HCT116 (cell line): ENCODE results near the gene P2RX6. TPM values are rescaled to one million over a fixed set of nuclear protein-coding genes. Genes with fewer than 3 reads are reported as not detected.
A peak's percentile ranks its signal among the peaks of the same experiment; 100 is the strongest.

Experiments
- ATAC-seq: fragments of 200-7000 bp; cut with Tn5 transposase; 2 replicates; pipeline ENCODE4 v1.9.1; 2020; ENCODE audit warnings: mild to moderate bottlenecking, moderate library complexity
- BruUV-seq: library from RNA; stranded (reverse); fragments of 400-500 nt; replicated peaks from 2 replicates; lab custom pipeline; 2021; lab: Mats Ljungman, UMichigan
- CTCF ChIA-PET: fragments of 300-600 bp; sonication (Branson Sonifier 250); formaldehyde crosslinking; loops from one replicate; lab custom pipeline; 2021; ENCODE audit warnings: antibody characterized with exemption; lab: Charles Lee
- POLR2A ChIA-PET: fragments of 300-600, 350-600 bp; sonication (Branson Sonifier 250); formaldehyde crosslinking; loops from one replicate; lab custom pipeline; 2021; ENCODE audit warnings: antibody characterized with exemption; lab: Charles Lee
- RAD21 ChIA-PET, 2 experiments: fragments of 300-600 bp; sonication (Branson Sonifier 250); formaldehyde crosslinking; loops; one replicate each; lab custom pipeline; 2023; ENCODE audit warnings: low total read pairs in 2 of 2; ENCODE audit not compliant: uncharacterized antibody in 2 of 2, unreplicated experiment in 2 of 2, low non-redundant PET in 1 of 2; lab: Charles Lee
- DNase-seq: peaks from one replicate; pipeline ENCODE4 v3.0.0-alpha.2; 2010; ENCODE audit warnings: low read depth, low spot score
- H2AFZ ChIP-seq: fragments of 200-600 bp; shearing (Covaris generic), sonication (generic); 2 replicates; pipeline ENCODE4 v1.6.1; 2017; ENCODE audit warnings: low read depth, mixed run types, mixed read lengths, antibody characterized with exemption, low read length; ENCODE audit not compliant: poor library complexity, severe bottlenecking
- H3K27ac ChIP-seq: 2 replicates; pipeline ENCODE4 v1.5.1; 2012; ENCODE audit warnings: low read depth, low read length
- H3K27me3 ChIP-seq: fragments of 200-600 bp; sonication (generic); 2 replicates; pipeline ENCODE4 v1.6.1; 2016; ENCODE audit warnings: mixed run types, low read length, mixed read lengths; ENCODE audit not compliant: insufficient read depth
- H3K36me3 ChIP-seq, 2 experiments: fragments of 200-500 bp in 1 of 2; fragments of 200-600 bp in 1 of 2; sonication (Bioruptor generic) in 1 of 2; sonication (generic) in 1 of 2; 2 replicates each; pipeline versions ENCODE4 v1.5.1 to v1.6.1; 2014 to 2016; ENCODE audit warnings: low read length in 2 of 2, inconsistent platforms in 1 of 2, mixed read lengths in 1 of 2, mixed run types in 1 of 2; ENCODE audit not compliant: insufficient read depth in 2 of 2, control insufficient read depth in 1 of 2
- H3K4me1 ChIP-seq, 2 experiments: fragments of 200-600 bp in 1 of 2; sonication (generic) in 1 of 2; 2 replicates each; pipeline versions ENCODE4 v1.5.1 to v1.6.1; 2012 to 2017; ENCODE audit warnings: low read length in 2 of 2, inconsistent platforms in 1 of 2, mild to moderate bottlenecking in 1 of 2, mixed read lengths in 1 of 2, mixed run types in 1 of 2, moderate library complexity in 1 of 2; ENCODE audit not compliant: insufficient read depth in 2 of 2, control insufficient read depth in 1 of 2
- H3K4me2 ChIP-seq: fragments of 200-600 bp; sonication (generic); 2 replicates; pipeline ENCODE4 v1.6.1; 2017; ENCODE audit warnings: mixed run types, low read length, mixed read lengths
- H3K4me3 ChIP-seq, 2 experiments: fragments of 200-600 bp in 1 of 2; sonication (generic) in 1 of 2; replicated peaks in 1 of 2; 2 replicates each; pipeline ENCODE4 v1.5.1; 2011 to 2016; ENCODE audit warnings: low read length in 2 of 2, control low read depth in 1 of 2, low read depth in 1 of 2, mild to moderate bottlenecking in 1 of 2, mixed read lengths in 1 of 2, mixed run types in 1 of 2
- H3K79me2 ChIP-seq: fragments of 200-600 bp; sonication (generic); 2 replicates; pipeline ENCODE4 v1.6.1; 2017; ENCODE audit warnings: mild to moderate bottlenecking, mixed run types, low read length, moderate library complexity, mixed read lengths; ENCODE audit not compliant: insufficient read depth
- H3K9ac ChIP-seq: fragments of 200-600 bp; sonication (generic); 2 replicates; pipeline ENCODE4 v1.6.1; 2016; ENCODE audit warnings: low read length, mixed read lengths
- H3K9me2 ChIP-seq: fragments of 200-600 bp; sonication (generic), shearing (Covaris generic); 2 replicates; pipeline ENCODE4 v1.6.1; 2017; ENCODE audit warnings: mixed run types, mild to moderate bottlenecking, moderate library complexity; ENCODE audit not compliant: insufficient read depth
- H3K9me3 ChIP-seq, 2 experiments: fragments of 200-500 bp in 1 of 2; fragments of 200-600 bp in 1 of 2; sonication (Bioruptor generic) in 1 of 2; sonication (generic) in 1 of 2; 2 replicates each; pipeline ENCODE4 v1.6.1; 2014 to 2017; ENCODE audit warnings: low read length in 2 of 2, mixed read lengths in 2 of 2, inconsistent platforms in 1 of 2, low read depth in 1 of 2, mild to moderate bottlenecking in 1 of 2, mixed run types in 1 of 2, moderate library complexity in 1 of 2; ENCODE audit not compliant: control insufficient read depth in 1 of 2, insufficient read depth in 1 of 2
- H4K20me1 ChIP-seq: fragments of 200-600 bp; sonication (generic), shearing (Covaris generic); 2 replicates; pipeline ENCODE4 v1.6.1; 2017; ENCODE audit warnings: mixed run types, mild to moderate bottlenecking, moderate library complexity; ENCODE audit not compliant: insufficient read depth
- ATF3 ChIP-seq: IDR thresholded peaks from 2 replicates; pipeline ENCODE4 v1.6.1; 2012
- JUND ChIP-seq: IDR thresholded peaks from 2 replicates; pipeline ENCODE4 v1.6.1; 2012
- POLR2AphosphoS5 ChIP-seq: IDR thresholded peaks from 2 replicates; pipeline ENCODE4 v1.6.1; 2011; ENCODE audit warnings: mild to moderate bottlenecking, low read depth, low read length, moderate library complexity
- RAD21 ChIP-seq: IDR thresholded peaks from 2 replicates; pipeline ENCODE4 v1.6.1; 2012; ENCODE audit warnings: low read depth, mild to moderate bottlenecking
- SIN3A ChIP-seq: IDR thresholded peaks from 2 replicates; pipeline ENCODE4 v1.6.1; 2012; ENCODE audit warnings: low read depth
- SP1 ChIP-seq: IDR thresholded peaks from 2 replicates; pipeline ENCODE4 v1.6.1; 2012; ENCODE audit warnings: low read depth
- YY1 ChIP-seq: IDR thresholded peaks from 2 replicates; pipeline ENCODE4 v1.6.1; 2011; ENCODE audit warnings: low read length, low read depth, moderate library complexity, mild to moderate bottlenecking; ENCODE audit not compliant: insufficient replicate concordance; ENCODE audit errors: extremely low read depth
- intact Hi-C: fragments of 100-400 bp; cut with micrococcal nuclease; formaldehyde crosslinking; loops from 2 replicates; pipeline ENCODE4 v1.10.0; 2022
- total RNA-seq: library from RNA; stranded (reverse); gene quantifications from one replicate; pipeline ENCODE4 v1.2.1, GENCODE V29; 2021; ENCODE audit not compliant: unreplicated experiment

Gene P2RX6
- total RNA-seq, 1 experiment from 2014 or later, result 0.20 TPM

DNA sequence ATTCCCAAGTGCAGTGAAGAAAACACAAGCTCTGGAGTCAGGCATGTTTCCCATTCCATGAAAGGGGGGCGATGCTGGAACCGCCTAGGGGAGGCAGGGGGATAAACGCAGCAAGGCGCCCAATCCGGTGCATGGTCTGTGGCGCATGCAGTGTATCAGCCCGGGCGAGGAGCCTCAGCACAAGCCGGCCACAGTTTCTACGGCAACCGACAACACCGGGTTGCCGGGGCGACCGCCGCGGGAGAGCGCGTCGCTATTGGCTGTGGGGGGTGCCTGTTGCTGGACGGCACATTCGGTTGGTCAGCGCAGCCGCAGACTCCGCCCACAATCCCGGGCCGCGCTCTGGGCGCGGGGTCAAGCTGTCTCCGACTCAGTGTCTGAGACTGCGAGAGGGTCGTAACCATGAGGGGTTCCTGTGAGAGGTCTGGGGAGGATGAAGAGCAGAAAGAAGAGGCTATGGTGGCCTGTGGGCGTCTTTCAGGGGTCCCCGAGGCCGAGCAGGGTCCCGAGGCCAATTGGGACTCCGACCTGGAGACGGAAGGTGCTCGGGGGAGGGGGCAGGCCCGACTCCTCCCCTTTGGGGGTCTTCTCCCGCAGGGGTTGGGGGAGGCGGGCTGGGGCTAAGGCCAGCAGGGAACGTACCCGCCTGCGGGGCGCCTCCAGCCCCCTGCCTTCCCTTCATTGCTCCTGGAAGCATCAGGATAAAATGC lies 30.8 kb downstream of the P2RX6 start, which contains the start of gene LRRC74B:
Gene LRRC74B (plus strand): TSS at position 362 of the 710 bp plus-strand sequence. CDS start 41 bp downstream, at position 403.
- H3K9ac ChIP-seq, result no peak within 1 kb of the TSS
- CTCF ChIA-PET, result interaction anchor here (1.1 to 1.6 kb wide), 2 partner anchors 25 to 57 kb away, joined by 3 read pairs; no protein-coding TSS in a partner anchor
- no peaks in the 10 kb centered on the region for H3K27me3 ChIP-seq
- H3K9me2 ChIP-seq, result no peaks in the 10 kb centered on the region
- RAD21 ChIA-PET, result no interaction called here
- intact Hi-C loops, result no loop called here
- peak within 1 kb of the TSS; percentile 60 for H3K4me2 ChIP-seq
- BruUV-seq, result no TSS peak
- DNase-seq, result peak; percentile 63
- peak within 1 kb of the TSS; percentile 65 for H2AFZ ChIP-seq
- H4K20me1 ChIP-seq, result no peaks in the 10 kb centered on the region
- H3K4me3 ChIP-seq, result peak within 1 kb of the TSS; percentile 7 to 32; a peak in 3 of 4 replicates
- TF ChIP-seq SIN3A (no peak), YY1 (no peak), RAD21 (no peak), POLR2AphosphoS5 (no peak), SP1 (peak; percentile 85)
- peak; percentile 99 for ATAC-seq
- POLR2A ChIA-PET, result no interaction called here
- no peaks in the 10 kb centered on the region for H3K79me2 ChIP-seq
- H3K9me3 ChIP-seq, result no peaks in the 10 kb centered on the region
- H3K36me3 ChIP-seq, result no peaks in the 10 kb centered on the region
- H3K4me1 ChIP-seq, result peaks cover 0 to 31% of the 10 kb centered on the region in 2 experiments; a peak in 2 of 4 replicates
- no peak within 1 kb of the TSS for H3K27ac ChIP-seq

- ChIA-PET CTCF (interaction anchor here (1.6 kb wide), 1 partner anchor 56 kb away, joined by 3 read pairs; no protein-coding TSS in a partner anchor), RAD21 (no interaction called here), POLR2A (no interaction called here)
- ATAC-seq (no peak), DNase-seq (no peak)
- BruUV-seq, result no TSS peak
- H3K9ac ChIP-seq, result no peak overlapping the region
- H3K27ac ChIP-seq, result no peak overlapping the region
- no peaks in the 10 kb centered on the region for H4K20me1 ChIP-seq
- H3K9me3 ChIP-seq, result no peaks in the 10 kb centered on the region
- no peak overlapping the region for H2AFZ ChIP-seq
- no peaks in the 10 kb centered on the region for H3K27me3 ChIP-seq
- no peaks in the 10 kb centered on the region for H3K79me2 ChIP-seq
- intact Hi-C loops, result no loop called here
- peaks cover 0 to 25% of the 10 kb centered on the region in 2 experiments; a peak in 2 of 4 replicates for H3K4me1 ChIP-seq
- no peaks in the 10 kb centered on the region for H3K9me2 ChIP-seq
- no peak overlapping the region for H3K4me3 ChIP-seq
- TF ChIP-seq RAD21 (no peak), SIN3A (no peak), JUND (no peak), ATF3 (no peak)
- no peaks in the 10 kb centered on the region for H3K36me3 ChIP-seq
- no peak overlapping the region for H3K4me2 ChIP-seq
Observed at GRCh38 chr22:21047035-21047661, 32.2 kb downstream of the P2RX6 start.
